HG02970 (cell line): ENCODE measurements around the gene C1orf167.

Experiments
- ATAC-seq: cut with Tn5 transposase; IDR thresholded peaks from one replicate; pipeline ENCODE4 v1.9.1; 2021; ENCODE audit warnings: mild to moderate bottlenecking, moderate library complexity, moderate number of reproducible peaks; ENCODE audit not compliant: unreplicated experiment, low FRiP score

The C1orf167 gene

GRCh38 chr1:11761988-11762406, at the start of gene C1orf167:
TSS of gene C1orf167 (plus strand) at chr1:11762193. CDS start at chr1:11764401, 2,208 bp downstream.
- no peak for ATAC-seq

GRCh38 chr1:11712285-11712684, 49.7 kb upstream of the C1orf167 start:
- ATAC-seq: no peak

- ATAC-seq: no peak
These were observed 48.9 kb upstream of the C1orf167 start for GRCh38 chr1:11713095-11713494.

- no peak for ATAC-seq
These were observed 47.0 kb upstream of the C1orf167 start for GRCh38 chr1:11714831-11715575.

- ATAC-seq: peak; percentile 65
These were observed 42.5 kb upstream of the C1orf167 start for GRCh38 chr1:11719313-11720032.

- no peak for ATAC-seq
These were observed 42.0 kb upstream of the C1orf167 start for GRCh38 chr1:11720033-11720376.

GRCh38 chr1:11720525-11720924, 41.5 kb upstream of the C1orf167 start:
- no peak for ATAC-seq

GRCh38 chr1:11721311-11721710, 40.7 kb upstream of the C1orf167 start:
- ATAC-seq: no peak

GRCh38 chr1:11722538-11722937, 39.5 kb upstream of the C1orf167 start:
- no peak for ATAC-seq

GRCh38 chr1:11725616-11726015, 36.4 kb upstream of the C1orf167 start:
- ATAC-seq: no peak

GRCh38 chr1:11727119-11727518, 34.9 kb upstream of the C1orf167 start:
- no peak for ATAC-seq

GRCh38 chr1:11728126-11728806, 33.7 kb upstream of the C1orf167 start:
- ATAC-seq: no peak

GRCh38 chr1:11729155-11729497, 32.9 kb upstream of the C1orf167 start:
- ATAC-seq: no peak

- ATAC-seq: no peak
These were observed 32.2 kb upstream of the C1orf167 start for GRCh38 chr1:11729498-11730428.

GRCh38 chr1:11730429-11730891, 31.5 kb upstream of the C1orf167 start:
- no peak for ATAC-seq

GRCh38 chr1:11731691-11732283, 30.2 kb upstream of the C1orf167 start:
- no peak for ATAC-seq

- ATAC-seq: no peak
These were observed 28.7 kb upstream of the C1orf167 start for GRCh38 chr1:11733306-11733705.

GRCh38 chr1:11735531-11735853, 26.5 kb upstream of the C1orf167 start:
- ATAC-seq: peak; percentile 8

GRCh38 chr1:11735854-11736745, 25.9 kb upstream of the C1orf167 start, which contains the start of gene AGTRAP:
TSS of gene AGTRAP (plus strand) at chr1:11736136. CDS start at chr1:11736209, 73 bp downstream.
- ATAC-seq: peak; percentile 72
